Endothelial cell of umbilical vein (primary cell): ENCODE measurements around the gene HOXA9. TPM values are rescaled to one million over a fixed set of nuclear protein-coding genes. Genes with fewer than 3 reads are reported as not detected.

Source experiments
- BruUV-seq: library from RNA; stranded (reverse); fragments of 400-500 nt; replicated peaks from 2 replicates; lab custom pipeline; 2021; lab: Mats Ljungman, UMichigan
- CTCF ChIA-PET: fragments of 300-600, 350-600 bp; sonication (Branson Sonifier 250); formaldehyde crosslinking; loops from one replicate; lab custom pipeline; 2021; ENCODE audit warnings: antibody characterized with exemption, inconsistent platforms; lab: Charles Lee
- POLR2A ChIA-PET: fragments of 300-600, 350-600 bp; sonication (Branson Sonifier 250); formaldehyde crosslinking; loops from one replicate; lab custom pipeline; 2021; ENCODE audit warnings: antibody characterized with exemption, inconsistent platforms; lab: Charles Lee
- DNase-seq: peaks from one replicate; pipeline ENCODE4 v3.0.0-alpha.2; 2011; ENCODE audit warnings: low read depth, low spot score
- FAIRE-seq: peaks from 2 replicates; lab custom pipeline; 2011; peaks lifted over from hg19 to GRCh38; lab: Jason Lieb, UNC
- H2AFZ ChIP-seq: 2 replicates; pipeline ENCODE4 v1.6.0; 2012; ENCODE audit warnings: low read depth, low read length, control low read depth, inconsistent platforms
- H3K27ac ChIP-seq: 2 replicates; pipeline ENCODE4 v1.5.1; 2011; ENCODE audit warnings: low read depth, mild to moderate bottlenecking, control low read depth, low read length, moderate library complexity; ENCODE audit not compliant: insufficient read depth
- H3K27me3 ChIP-seq, 2 experiments: 2 replicates each; pipeline versions ENCODE4 v1.6.0 to v1.6.1; 2011; ENCODE audit warnings: low read length in 2 of 2, mixed read lengths in 1 of 2; ENCODE audit not compliant: control insufficient read depth in 2 of 2, insufficient read depth in 2 of 2
- H3K36me3 ChIP-seq, 2 experiments: 2 replicates in 1 of 2; 3 replicates in 1 of 2; pipeline ENCODE4 v1.5.1; 2011; ENCODE audit warnings: low read length in 2 of 2, mild to moderate bottlenecking in 1 of 2, moderate library complexity in 1 of 2; ENCODE audit not compliant: control insufficient read depth in 2 of 2, insufficient read depth in 2 of 2; ENCODE audit errors: extremely low read depth in 1 of 2
- H3K4me1 ChIP-seq: 3 replicates; pipeline ENCODE4 v1.5.1; 2011; ENCODE audit warnings: mild to moderate bottlenecking, low read length; ENCODE audit not compliant: control insufficient read depth, insufficient read depth; ENCODE audit errors: extremely low read depth
- H3K4me2 ChIP-seq: 2 replicates; pipeline ENCODE4 v1.6.1; 2011; ENCODE audit warnings: low read length, control low read depth, mixed read lengths; ENCODE audit not compliant: insufficient read depth
- H3K4me3 ChIP-seq, 3 experiments: fragments of 200-600 bp in 1 of 3; sonication (generic), shearing (Covaris generic) in 1 of 3; replicated peaks in 1 of 3; 2 replicates each; pipeline ENCODE4 v1.5.1; 2011 to 2016; ENCODE audit warnings: control low read depth in 3 of 3, low read length in 3 of 3, mild to moderate bottlenecking in 2 of 3, inconsistent platforms in 1 of 3, low read depth in 1 of 3, moderate library complexity in 1 of 3; ENCODE audit not compliant: insufficient read depth in 1 of 3
- H3K79me2 ChIP-seq: 2 replicates; pipeline ENCODE4 v1.6.0; 2012; ENCODE audit warnings: low read length, inconsistent platforms; ENCODE audit not compliant: control insufficient read depth, insufficient read depth
- H3K9ac ChIP-seq: replicated peaks from 2 replicates; pipeline ENCODE3; 2011; ENCODE audit warnings: low read length, control low read depth; ENCODE audit not compliant: insufficient read depth; ENCODE audit errors: extremely low read depth
- H3K9me1 ChIP-seq: replicated peaks from 3 replicates; pipeline ENCODE4 v1.6.0; 2011; ENCODE audit warnings: mild to moderate bottlenecking, low read length; ENCODE audit not compliant: control insufficient read depth, insufficient read depth; ENCODE audit errors: extremely low read depth
- H3K9me3 ChIP-seq: replicated peaks from 2 replicates; pipeline ENCODE4 v1.5.1; 2012; ENCODE audit warnings: low read length, inconsistent platforms; ENCODE audit not compliant: control insufficient read depth, insufficient read depth
- H4K20me1 ChIP-seq: replicated peaks from 2 replicates; pipeline ENCODE3; 2011; ENCODE audit warnings: mild to moderate bottlenecking, low read length; ENCODE audit not compliant: control insufficient read depth, insufficient read depth; ENCODE audit errors: extremely low read depth
- EZH2 ChIP-seq: IDR thresholded peaks from 2 replicates; pipeline ENCODE4 v1.6.1; 2012; ENCODE audit warnings: borderline replicate concordance, low read depth, mild to moderate bottlenecking, moderate library complexity, low read length, inconsistent platforms; ENCODE audit not compliant: severe bottlenecking
- GATA2 ChIP-seq: IDR thresholded peaks from 2 replicates; pipeline ENCODE4 v1.7.0; 2011; ENCODE audit warnings: low read depth, mild to moderate bottlenecking, moderate library complexity, mixed read lengths, low read length; ENCODE audit not compliant: insufficient read length, insufficient read depth
- JUN ChIP-seq: IDR thresholded peaks from 2 replicates; pipeline ENCODE4 v1.6.1; 2011; ENCODE audit warnings: borderline replicate concordance, low read depth; ENCODE audit not compliant: insufficient read length, insufficient read depth
- MAX ChIP-seq: IDR thresholded peaks from 2 replicates; pipeline ENCODE4 v1.6.1; 2011; ENCODE audit not compliant: insufficient read depth, insufficient read length
- POLR2A ChIP-seq: IDR thresholded peaks from 2 replicates; pipeline ENCODE4 v1.6.1; 2012; ENCODE audit warnings: low read depth, mild to moderate bottlenecking, control low read depth, low read length
- POLR2AphosphoS5 ChIP-seq: IDR thresholded peaks from 2 replicates; pipeline ENCODE4 v1.6.1; 2012; ENCODE audit warnings: low read depth, mild to moderate bottlenecking, control low read depth, low read length, moderate library complexity; ENCODE audit not compliant: insufficient read depth
- dilution Hi-C: fragments of 300-500 bp; cut with MboI; formaldehyde crosslinking; loops from one replicate; pipeline ENCODE4 v1.15.0; 2019; ENCODE audit warnings: low sequenced_read_pairs; ENCODE audit not compliant: extremely low pct_ligation_motif_present
- intact Hi-C: fragments of 100-400 bp; cut with micrococcal nuclease; formaldehyde crosslinking; loops from one replicate; pipeline ENCODE4 v1.10.0; 2022
- polyA plus RNA-seq, 4 experiments: library from polyadenylated mRNA; depleted of rRNA in 3 of 4; stranded (reverse) in 3 of 4; unstranded in 1 of 4; fragments of >200 nt; gene quantifications; 2 replicates each; pipeline versions ENCODE4 v1.2.1 to v1.2.3, GENCODE V29; 2011 to 2012; ENCODE audit warnings: missing spikeins in 1 of 4
- total RNA-seq: library from RNA; stranded (reverse); gene quantifications from 2 replicates; pipeline ENCODE4 v1.2.3, GENCODE V29; 2021

HOXA9 gene
- total and polyA plus RNA-seq, 2 donors (not counting 3 experiments of a cell fraction or from before 2014, with no cell fraction given) = 47.2 to 61.6 TPM

- ChIA-PET POLR2A (no interaction called here), CTCF (interaction anchor here (0.9 to 1.7 kb wide), 7 partner anchors 9 to 891 kb away, joined by 3 to 4 read pairs (median 3); no protein-coding TSS in a partner anchor)
- Histone ChIP-seq H3K4me2 (no peak overlapping the region), H3K4me1 (peaks cover 26% of the 10 kb centered on the region), H3K27ac (no peak overlapping the region), H3K9me1 (no peaks in the 10 kb centered on the region), H3K9ac (no peak overlapping the region), H3K4me3 (no peak overlapping the region), H3K79me2 (no peaks in the 10 kb centered on the region), H3K36me3 (no peaks in the 10 kb centered on the region), H3K27me3 (peaks cover 84 to 94% of the 10 kb centered on the region in 2 experiments), H3K9me3 (no peaks in the 10 kb centered on the region), H2AFZ (no peak overlapping the region), H4K20me1 (no peaks in the 10 kb centered on the region)
- TF ChIP-seq MAX (no peak), JUN (no peak), GATA2 (no peak), POLR2AphosphoS5 (no peak), EZH2 (peak; percentile 2), POLR2A (no peak)
- no TSS peak for BruUV-seq
- FAIRE-seq (no peak), DNase-seq (no peak)
- dilution Hi-C loops (no loop called here), intact Hi-C loops (no loop called here)
Observed at GRCh38 chr7:27202018-27202861, 36.9 kb upstream of the HOXA9 start.
